ENCODE data around the gene VMP1.

GRCh38 chr17:59814685-59815084 is 107.2 kb downstream of the VMP1 start:
- TF ChIP-seq CTCF (conservative IDR thresholded peaks at IDR 0.05) (no peak), ZFX (IDR thresholded peaks at IDR 0.05) (no peak)
